Subcutaneous abdominal adipose tissue (tissue), 5 donors: ENCODE measurements around the gene CEP192.
"Not testable (repeated sequence)": the region's sequence is repeated elsewhere in the genome, so short reads cannot be mapped to it uniquely, and the experiment has no call there.

Experiments used
- H3K27ac ChIP-seq: one replicate; pipeline ENCODE4 v1.7.0; 2013; ENCODE audit warnings: low read depth, mild to moderate bottlenecking, inconsistent platforms, low read length, moderate library complexity
- H3K27me3 ChIP-seq, 5 donors: one replicate each; pipeline ENCODE4 v1.7.0; 2013; ENCODE audit warnings: low read length in 5 of 5, inconsistent platforms in 1 of 5; ENCODE audit not compliant: control insufficient read depth in 5 of 5, insufficient read depth in 4 of 5
- H3K36me3 ChIP-seq, 5 donors: one replicate each; pipeline ENCODE4 v1.7.0; 2013; ENCODE audit warnings: low read length in 5 of 5; ENCODE audit not compliant: control insufficient read depth in 5 of 5, insufficient read depth in 5 of 5
- H3K4me1 ChIP-seq, 5 donors: one replicate each; pipeline ENCODE4 v1.7.0; 2013; ENCODE audit warnings: low read length in 5 of 5, mild to moderate bottlenecking in 3 of 5, moderate library complexity in 1 of 5; ENCODE audit not compliant: control insufficient read depth in 5 of 5, insufficient read depth in 5 of 5
- H3K4me3 ChIP-seq, 5 donors: one replicate each; pipeline ENCODE4 v1.7.0; 2013; ENCODE audit warnings: low read length in 5 of 5, low read depth in 1 of 5
- H3K9ac ChIP-seq, 5 donors: one replicate each; pipeline ENCODE4 v1.7.0; 2013; ENCODE audit warnings: low read length in 5 of 5, mild to moderate bottlenecking in 4 of 5, moderate library complexity in 3 of 5
- H3K9me3 ChIP-seq, 5 donors: one replicate each; pipeline ENCODE4 v1.7.0; 2013; ENCODE audit warnings: low read length in 5 of 5; ENCODE audit not compliant: control insufficient read depth in 5 of 5
- donor health status: healthy.
- donor health status: healthy.
- donor health status: healthy.
- donor health status: healthy.
- donor health status: healthy.

Gene CEP192

DNA sequence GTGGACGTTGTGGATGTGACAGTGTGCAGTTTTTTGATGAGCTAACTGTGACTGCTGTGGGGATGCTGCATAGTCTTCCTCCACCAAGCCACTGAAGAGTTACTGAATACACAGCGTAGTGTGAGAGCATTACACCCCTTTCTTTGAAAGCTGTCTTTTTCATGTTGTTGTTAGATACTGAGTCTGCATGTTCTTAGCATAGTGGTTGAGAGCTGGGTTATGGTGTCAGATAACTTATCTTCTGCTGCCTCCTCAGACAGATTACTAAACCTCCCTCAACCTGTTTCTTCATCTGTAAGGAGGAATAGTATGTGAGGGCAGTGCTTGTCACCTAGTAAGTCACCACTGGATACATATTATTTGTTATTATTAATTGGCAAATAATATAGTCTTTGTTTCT is 63.2 kb downstream of the CEP192 start:
- H3K4me3 ChIP-seq, result no peak overlapping the region
- peaks cover 0 to 10% (median 4%) of the 10 kb centered on the region in 5 donors for H3K4me1 ChIP-seq
- H3K36me3 ChIP-seq, result peaks cover 20 to 69% (median 56%) of the 10 kb centered on the region in 5 donors
- no peaks in the 10 kb centered on the region for H3K27me3 ChIP-seq
- H3K9me3 ChIP-seq, result no peaks in the 10 kb centered on the region
- H3K27ac ChIP-seq, result no peak overlapping the region
- no peak overlapping the region for H3K9ac ChIP-seq

- Histone ChIP-seq H3K27ac (no peak overlapping the region), H3K4me3 (no peak overlapping the region), H3K4me1 (peaks cover 0 to 7% (median 4%) of the 10 kb centered on the region in 5 donors), H3K27me3 (no peaks in the 10 kb centered on the region), H3K36me3 (peaks cover 13 to 51% (median 30%) of the 10 kb centered on the region in 5 donors), H3K9me3 (no peaks in the 10 kb centered on the region), H3K9ac (peak overlapping the region in 1 of 5 donors; percentile 39)
Observed at GRCh38 chr18:13061630-13062189, 70.5 kb downstream of the CEP192 start.

GRCh38 chr18:13067124-13067523 is 76.0 kb downstream of the CEP192 start:
- Histone ChIP-seq H3K4me3 (no peak overlapping the region), H3K27ac (no peak overlapping the region), H3K9ac (no peak overlapping the region), H3K36me3 (peaks cover 29 to 57% (median 45%) of the 10 kb centered on the region in 5 donors), H3K9me3 (no peaks in the 10 kb centered on the region), H3K4me1 (no peaks in the 10 kb centered on the region), H3K27me3 (no peaks in the 10 kb centered on the region)

GRCh38 chr18:13067966-13068365 is 76.8 kb downstream of the CEP192 start:
- no peaks in the 10 kb centered on the region for H3K4me1 ChIP-seq
- no peaks in the 10 kb centered on the region for H3K9me3 ChIP-seq
- H3K27ac ChIP-seq, result no peak overlapping the region
- H3K9ac ChIP-seq, result no peak overlapping the region
- H3K4me3 ChIP-seq, result no peak overlapping the region
- peaks cover 37 to 63% (median 47%) of the 10 kb centered on the region in 5 donors for H3K36me3 ChIP-seq
- no peaks in the 10 kb centered on the region for H3K27me3 ChIP-seq

DNA sequence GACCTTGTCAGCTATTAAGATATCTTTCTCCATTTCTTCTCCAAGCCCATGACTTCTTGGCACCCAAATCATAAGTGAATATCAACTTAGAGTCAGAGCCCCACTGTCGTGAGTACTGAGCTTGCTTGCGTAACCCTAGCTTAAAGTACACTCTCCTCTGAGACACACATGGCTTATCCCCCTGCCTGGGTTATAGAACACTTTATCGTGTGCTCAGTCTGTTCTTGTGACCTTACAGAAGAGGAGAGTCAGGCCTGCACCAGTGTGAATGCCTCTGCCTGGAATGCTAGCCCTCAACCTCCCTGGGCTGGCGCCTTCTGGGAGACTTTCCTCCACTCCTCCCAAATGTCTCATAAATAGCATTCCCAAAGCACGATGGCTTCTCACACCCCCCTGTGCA is 79.3 kb downstream of the CEP192 start:
- Histone ChIP-seq H3K27ac (no peak overlapping the region), H3K9ac (no peak overlapping the region), H3K36me3 (peaks cover 40 to 85% (median 68%) of the 10 kb centered on the region in 5 donors), H3K9me3 (no peaks in the 10 kb centered on the region), H3K4me1 (no peaks in the 10 kb centered on the region), H3K27me3 (no peaks in the 10 kb centered on the region), H3K4me3 (no peak overlapping the region)

DNA sequence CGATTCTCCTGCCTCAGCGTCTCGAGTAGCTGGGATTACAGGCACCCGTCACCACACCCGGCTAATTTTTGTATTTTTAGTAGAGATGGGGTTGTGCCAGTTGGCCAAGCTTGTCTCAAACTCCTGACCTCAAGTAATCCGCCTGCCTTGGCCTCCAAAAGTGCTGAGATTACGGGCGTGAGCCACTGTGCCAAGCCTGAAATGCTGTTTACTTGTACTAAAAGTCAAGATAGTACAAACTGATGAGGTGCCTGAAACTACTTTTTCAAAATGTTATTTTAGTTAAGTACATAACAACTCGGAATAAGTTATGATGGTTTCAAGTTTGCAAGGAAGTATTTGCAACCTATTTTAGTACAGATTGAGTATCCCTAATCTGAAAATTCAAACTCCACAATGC is 85.7 kb downstream of the CEP192 start:
- Histone ChIP-seq H3K36me3 (peaks cover 14 to 37% (median 34%) of the 10 kb centered on the region in 5 donors), H3K27ac (no peak overlapping the region)

DNA sequence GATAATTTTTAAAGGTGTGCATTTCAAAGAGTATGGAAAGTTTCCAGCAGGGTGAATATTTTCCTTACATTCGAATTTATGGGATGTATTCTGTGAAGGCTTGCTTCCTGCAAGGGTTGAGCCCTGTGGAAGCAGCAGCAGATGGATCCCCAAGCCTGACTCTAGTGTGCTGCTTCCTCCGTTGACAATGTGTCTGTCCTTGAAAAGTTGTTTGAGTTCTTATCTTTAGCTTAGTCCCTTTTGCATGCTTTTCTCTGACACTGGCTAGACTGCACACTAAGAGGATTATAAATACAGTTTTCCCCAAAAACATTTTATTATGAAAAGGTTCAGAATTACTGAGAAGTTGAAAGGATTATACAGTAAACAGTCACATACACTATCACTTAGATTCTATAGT is 86.3 kb downstream of the CEP192 start:
- H3K9ac ChIP-seq, result no peak overlapping the region
- H3K9me3 ChIP-seq, result no peaks in the 10 kb centered on the region
- no peak overlapping the region for H3K4me3 ChIP-seq
- no peak overlapping the region for H3K27ac ChIP-seq
- H3K36me3 ChIP-seq, result peaks cover 8 to 32% (median 29%) of the 10 kb centered on the region in 5 donors
- H3K27me3 ChIP-seq, result no peaks in the 10 kb centered on the region
- peaks cover 0 to 6% (median 0%) of the 10 kb centered on the region in 5 donors for H3K4me1 ChIP-seq

More for the DNA sequence above, 85.7 kb downstream of the CEP192 start:
- no peak overlapping the region for H3K9ac ChIP-seq
- no peaks in the 10 kb centered on the region for H3K27me3 ChIP-seq
- H3K9me3 ChIP-seq, result no peaks in the 10 kb centered on the region
- no peak overlapping the region for H3K4me3 ChIP-seq
- H3K4me1 ChIP-seq, result peaks cover 0 to 6% (median 0%) of the 10 kb centered on the region in 5 donors

DNA sequence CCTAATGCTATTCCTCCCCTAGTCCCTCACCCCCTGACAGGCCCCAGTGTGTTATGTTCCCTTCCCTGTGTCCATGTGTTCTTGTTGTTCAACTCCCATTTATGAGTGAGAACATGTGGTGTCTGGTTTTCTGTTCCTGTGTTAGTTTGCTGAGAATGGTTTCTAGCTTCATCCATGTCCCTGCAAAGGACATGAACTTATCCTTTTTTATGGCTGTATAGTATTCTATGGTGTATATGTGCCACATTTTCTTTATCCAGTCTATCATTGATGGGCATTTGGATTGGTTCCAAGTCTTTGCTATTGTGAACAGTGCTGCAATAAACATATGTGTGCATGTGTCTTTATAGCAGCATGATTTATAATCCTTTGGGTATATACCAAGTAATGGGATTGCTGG is 86.9 kb downstream of the CEP192 start:
- H3K27ac ChIP-seq, H3K27me3 ChIP-seq, H3K9me3 ChIP-seq, H3K4me1 ChIP-seq, H3K9ac ChIP-seq, H3K4me3 ChIP-seq: not testable (repeated sequence)
- H3K36me3 ChIP-seq, result peaks cover 2 to 26% (median 23%) of the 10 kb centered on the region in 5 donors

DNA sequence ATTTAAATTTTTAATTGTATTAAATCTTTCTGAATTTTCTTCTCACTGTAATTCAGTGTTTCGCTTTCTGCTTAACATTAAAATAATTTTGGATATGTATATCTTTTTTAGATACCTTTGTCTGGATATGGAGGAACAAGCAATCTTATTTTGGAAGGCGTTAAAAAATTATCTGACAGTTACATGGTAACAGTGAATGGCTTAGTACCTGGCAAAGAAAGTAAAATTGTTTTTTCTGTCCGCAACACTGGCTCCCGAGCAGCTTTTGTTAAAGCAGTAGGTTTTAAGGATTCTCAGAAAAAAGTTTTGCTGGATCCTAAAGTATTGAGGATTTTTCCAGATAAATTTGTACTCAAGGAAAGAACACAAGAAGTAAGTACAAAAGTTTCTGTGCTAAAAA is 95.7 kb downstream of the CEP192 start:
- no peak overlapping the region for H3K27ac ChIP-seq
- H3K4me1 ChIP-seq, result no peaks in the 10 kb centered on the region
- H3K9ac ChIP-seq, result no peak overlapping the region
- H3K27me3 ChIP-seq, result no peaks in the 10 kb centered on the region
- H3K9me3 ChIP-seq, result no peaks in the 10 kb centered on the region
- H3K36me3 ChIP-seq, result peaks cover 9 to 25% (median 16%) of the 10 kb centered on the region in 5 donors
- no peak overlapping the region for H3K4me3 ChIP-seq

GRCh38 chr18:13095466-13095865 is 104.3 kb downstream of the CEP192 start:
- H3K4me3 ChIP-seq, result no peak overlapping the region
- H3K36me3 ChIP-seq, result peaks cover 25 to 60% (median 53%) of the 10 kb centered on the region in 5 donors
- no peaks in the 10 kb centered on the region for H3K4me1 ChIP-seq
- H3K27ac ChIP-seq, result no peak overlapping the region
- H3K9ac ChIP-seq, result no peak overlapping the region
- H3K27me3 ChIP-seq, result no peaks in the 10 kb centered on the region
- H3K9me3 ChIP-seq, result no peaks in the 10 kb centered on the region
